ENCODE data around the gene PHGDH. TPM values are rescaled to one million over a fixed set of nuclear protein-coding genes. Genes with fewer than 3 reads are reported as not detected.
A peak's percentile ranks its signal among the peaks of the same experiment; 100 is the strongest.
"Not testable (repeated sequence)": the region's sequence is repeated elsewhere in the genome, so short reads cannot be mapped to it uniquely, and the experiment has no call there.

PHGDH gene
- total RNA-seq, 2 donors from 2014 or later = 6.3 to 11.6 TPM

DNA sequence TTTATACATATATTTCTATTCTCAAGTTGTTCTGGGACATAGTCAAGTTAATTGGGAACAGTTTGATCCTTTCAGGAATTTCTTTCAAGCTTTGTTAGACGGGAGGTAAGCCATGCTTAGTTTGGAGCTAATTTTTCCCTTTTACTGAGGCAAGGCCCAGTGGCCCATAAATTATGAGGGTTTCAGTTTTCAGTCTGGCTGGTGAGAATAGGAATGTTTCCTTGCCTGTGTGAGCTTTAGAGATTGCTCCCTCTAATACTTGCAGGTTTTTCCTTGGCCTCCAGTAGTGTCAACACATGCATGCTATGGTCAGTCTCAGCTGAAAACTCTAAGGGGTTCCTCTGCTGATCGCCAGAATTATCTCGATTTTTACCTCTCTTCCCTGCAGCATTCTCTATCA is 14.1 kb upstream of the PHGDH start:
- H3K4me1 ChIP-seq = no peaks in the 10 kb centered on the region
- intact Hi-C loops (cut with DNase I) = no loop called here
- TF ChIP-seq, protein P1, sequence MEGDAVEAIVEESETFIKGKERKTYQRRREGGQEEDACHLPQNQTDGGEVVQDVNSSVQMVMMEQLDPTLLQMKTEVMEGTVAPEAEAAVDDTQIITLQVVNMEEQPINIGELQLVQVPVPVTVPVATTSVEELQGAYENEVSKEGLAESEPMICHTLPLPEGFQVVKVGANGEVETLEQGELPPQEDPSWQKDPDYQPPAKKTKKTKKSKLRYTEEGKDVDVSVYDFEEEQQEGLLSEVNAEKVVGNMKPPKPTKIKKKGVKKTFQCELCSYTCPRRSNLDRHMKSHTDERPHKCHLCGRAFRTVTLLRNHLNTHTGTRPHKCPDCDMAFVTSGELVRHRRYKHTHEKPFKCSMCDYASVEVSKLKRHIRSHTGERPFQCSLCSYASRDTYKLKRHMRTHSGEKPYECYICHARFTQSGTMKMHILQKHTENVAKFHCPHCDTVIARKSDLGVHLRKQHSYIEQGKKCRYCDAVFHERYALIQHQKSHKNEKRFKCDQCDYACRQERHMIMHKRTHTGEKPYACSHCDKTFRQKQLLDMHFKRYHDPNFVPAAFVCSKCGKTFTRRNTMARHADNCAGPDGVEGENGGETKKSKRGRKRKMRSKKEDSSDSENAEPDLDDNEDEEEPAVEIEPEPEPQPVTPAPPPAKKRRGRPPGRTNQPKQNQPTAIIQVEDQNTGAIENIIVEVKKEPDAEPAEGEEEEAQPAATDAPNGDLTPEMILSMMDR (IDR thresholded peaks at IDR 0.05) = no peak

DNA sequence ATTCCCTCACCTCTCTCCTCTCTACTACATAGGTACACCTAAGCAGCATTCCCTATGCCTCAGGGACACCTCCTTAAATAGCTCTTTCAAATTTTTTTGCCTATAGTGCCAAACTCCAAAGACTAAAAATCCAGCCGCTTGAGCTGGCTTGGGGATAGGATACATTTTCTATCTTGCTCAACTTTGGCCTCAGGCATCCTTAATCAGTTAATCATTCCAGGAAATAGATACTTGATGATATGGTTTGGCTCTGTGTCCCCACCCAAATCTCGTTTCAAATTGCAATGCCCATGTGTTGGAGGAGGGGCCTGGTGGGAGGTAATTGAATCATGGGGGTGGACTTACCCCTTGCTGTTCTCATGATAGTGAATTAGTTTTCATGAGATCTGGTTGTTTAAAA is 11.4 kb upstream of the PHGDH start:
- Histone ChIP-seq H3K4me3 (no peak overlapping the region), H3K27me3 (no peaks in the 10 kb centered on the region), H3K27ac (no peak overlapping the region), H3K9ac (ENCODE audit: low read depth in 2 of 2, low read length in 2 of 2) (no peak overlapping the region), H3K36me3 (no peaks in the 10 kb centered on the region), H3K4me1 (no peaks in the 10 kb centered on the region), H3K9me3 (no peaks in the 10 kb centered on the region)
- intact Hi-C loops (cut with DNase I) = no loop called here
- TF ChIP-seq, protein P1 (IDR thresholded peaks at IDR 0.05) = no peak
- DNase-seq = no peak

More for the DNA sequence above, 14.1 kb upstream of the PHGDH start:
- Histone ChIP-seq H3K27me3 (no peaks in the 10 kb centered on the region), H3K9me3 (no peaks in the 10 kb centered on the region), H3K9ac (ENCODE audit: low read depth in 2 of 2, low read length in 2 of 2) (no peak overlapping the region), H3K4me3 (no peak overlapping the region), H3K27ac (no peak overlapping the region), H3K36me3 (no peaks in the 10 kb centered on the region)
- DNase-seq = no peak

DNA sequence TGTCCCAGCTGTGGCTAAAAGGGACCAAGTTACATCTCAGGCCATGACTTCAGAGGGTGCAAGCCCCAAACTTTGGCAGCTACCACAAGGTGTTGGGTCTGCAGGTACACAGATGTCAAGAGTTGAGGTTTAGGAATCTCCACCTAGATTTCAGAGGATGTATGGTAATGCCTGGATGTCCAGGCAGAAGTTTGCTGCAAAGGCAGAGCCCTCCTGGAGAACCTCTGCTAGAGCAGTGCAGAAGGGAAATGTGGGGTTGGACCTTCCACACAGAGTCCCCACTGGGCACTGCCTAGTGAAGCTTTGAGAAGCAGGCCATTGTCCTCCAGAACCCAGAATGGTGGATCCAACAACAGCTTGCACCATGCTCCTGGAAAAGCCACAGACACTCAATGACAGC is 10.1 kb upstream of the PHGDH start:
- Histone ChIP-seq H3K4me1 (no peaks in the 10 kb centered on the region), H3K27ac (no peak overlapping the region), H3K9ac (ENCODE audit: low read depth in 2 of 2, low read length in 2 of 2) (no peak overlapping the region), H3K36me3 (no peaks in the 10 kb centered on the region), H3K4me3 (no peak overlapping the region), H3K9me3 (no peaks in the 10 kb centered on the region), H3K27me3 (no peaks in the 10 kb centered on the region)
- TF ChIP-seq, protein P1 (IDR thresholded peaks at IDR 0.05) = no peak
- intact Hi-C loops (cut with DNase I) = no loop called here
- no peak for DNase-seq

DNA sequence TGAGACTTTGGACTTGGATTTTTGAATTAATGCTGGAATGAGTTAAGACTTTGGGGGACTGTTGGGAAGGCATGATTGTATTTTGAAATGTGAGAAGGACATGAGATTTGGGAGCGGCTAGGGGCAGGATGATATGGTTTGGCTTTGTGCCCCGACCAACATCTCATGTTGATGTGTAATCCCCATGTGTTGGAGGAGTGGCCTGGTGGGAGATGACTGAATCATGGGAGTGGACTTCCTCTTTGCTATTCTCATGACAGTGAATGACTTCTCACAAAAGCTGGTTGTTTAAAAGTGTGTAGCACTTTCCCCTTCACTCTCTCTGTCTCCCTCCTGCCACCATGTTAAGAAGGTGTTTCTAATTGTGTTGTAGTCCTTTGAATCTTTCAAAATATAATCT is 9.3 kb upstream of the PHGDH start:
- Histone ChIP-seq H3K9me3 (no peaks in the 10 kb centered on the region), H3K9ac (ENCODE audit: low read depth in 2 of 2, low read length in 2 of 2) (no peak overlapping the region), H3K27ac (no peak overlapping the region), H3K36me3 (no peaks in the 10 kb centered on the region), H3K4me3 (no peak overlapping the region), H3K4me1 (no peaks in the 10 kb centered on the region), H3K27me3 (no peaks in the 10 kb centered on the region)
- intact Hi-C loops (cut with DNase I) = no loop called here
- TF ChIP-seq, protein P1 (IDR thresholded peaks at IDR 0.05) = no peak
- no peak for DNase-seq

DNA sequence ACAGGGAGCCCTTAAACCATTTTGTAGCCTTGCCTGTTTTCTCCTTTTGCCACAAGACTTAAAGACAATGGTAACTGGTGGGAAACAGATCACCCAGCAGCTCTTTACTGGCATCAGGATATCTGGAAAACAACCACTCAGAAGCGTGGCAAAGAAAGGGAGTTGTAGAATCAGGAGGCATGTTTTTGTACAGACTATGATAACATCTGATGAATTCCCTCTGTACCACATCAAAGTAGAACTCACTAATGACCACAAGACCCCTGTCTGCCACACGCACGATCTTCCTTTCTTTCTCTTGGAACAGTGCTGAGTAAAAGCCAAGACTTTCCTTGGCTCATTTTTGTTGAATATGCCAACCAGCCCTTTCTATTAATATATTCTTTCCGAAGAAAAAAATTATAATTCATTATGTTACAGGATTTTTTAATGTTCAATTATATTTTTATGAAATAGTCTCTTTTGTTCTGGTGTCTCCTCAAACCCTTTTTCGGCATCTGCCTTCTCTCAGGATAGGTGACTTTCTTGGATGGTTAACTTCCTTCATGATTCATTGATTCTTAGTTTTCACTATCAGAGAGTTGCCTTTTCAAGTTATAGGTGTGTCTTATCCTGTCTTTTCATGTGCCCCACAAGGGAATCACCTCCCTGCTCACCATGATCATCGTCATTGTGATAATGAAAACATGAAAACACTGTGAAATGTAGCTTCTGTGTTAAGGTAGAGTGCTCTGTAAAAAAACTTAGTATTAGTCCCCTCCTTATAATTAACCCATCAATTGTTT is 7.9 kb upstream of the PHGDH start:
- H3K9me3 ChIP-seq = no peaks in the 10 kb centered on the region
- no peak overlapping the region for H3K27ac ChIP-seq
- H3K9ac ChIP-seq (ENCODE audit: low read depth in 2 of 2, low read length in 2 of 2) = no peak overlapping the region
- TF ChIP-seq, protein P1 (IDR thresholded peaks at IDR 0.05) = no peak
- H3K4me3 ChIP-seq = no peak overlapping the region
- no peaks in the 10 kb centered on the region for H3K36me3 ChIP-seq
- H3K27me3 ChIP-seq = no peaks in the 10 kb centered on the region
- intact Hi-C loops (cut with DNase I) = no loop called here
- H3K4me1 ChIP-seq = no peaks in the 10 kb centered on the region
- no peak for DNase-seq

DNA sequence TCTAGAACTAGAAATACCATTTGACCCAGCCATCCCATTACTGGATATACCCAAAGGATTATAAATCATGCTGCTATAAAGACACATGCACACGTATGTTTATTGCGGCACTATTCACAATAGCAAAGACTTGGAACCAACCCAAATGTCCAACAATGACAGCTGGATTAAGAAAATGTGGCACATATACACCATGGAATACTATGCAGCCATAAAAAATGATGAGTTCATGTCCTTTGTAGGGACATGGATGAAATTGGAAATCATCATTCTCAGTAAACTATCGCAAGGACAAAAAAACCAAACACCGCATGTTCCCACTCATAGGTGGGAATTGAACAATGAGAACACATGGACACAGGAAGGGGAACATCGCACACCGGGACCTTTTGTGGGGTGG is 5.1 kb upstream of the PHGDH start:
- H3K4me1 ChIP-seq; DNase-seq; H3K36me3 ChIP-seq; H3K27me3 ChIP-seq; intact Hi-C loops (cut with DNase I); H3K9me3 ChIP-seq; H3K4me3 ChIP-seq; H3K27ac ChIP-seq; H3K9ac ChIP-seq (ENCODE audit: low read depth in 2 of 2, low read length in 2 of 2): not testable (repeated sequence)

DNA sequence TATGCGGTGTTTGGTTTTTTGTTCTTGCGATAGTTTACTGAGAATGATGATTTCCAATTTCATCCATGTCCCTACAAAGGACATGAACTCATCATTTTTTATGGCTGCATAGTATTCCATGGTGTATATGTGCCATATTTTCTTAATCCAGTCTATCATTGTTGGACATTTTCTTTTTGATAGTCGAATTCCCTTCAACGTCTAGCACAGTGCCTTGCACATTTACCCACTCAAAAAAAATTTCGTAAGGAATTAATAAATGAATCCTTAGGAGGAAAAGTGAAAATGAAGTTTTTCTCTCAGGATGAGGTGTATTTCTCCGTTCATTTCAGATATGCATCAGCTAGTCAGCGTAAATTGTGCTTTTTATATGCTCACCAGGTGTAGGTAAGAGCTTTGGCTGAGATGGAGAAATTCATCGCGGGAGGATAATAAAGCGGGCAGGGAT is 354 bp upstream of the PHGDH start:
- H3K27me3 ChIP-seq; H3K9me3 ChIP-seq; intact Hi-C loops (cut with DNase I); DNase-seq; H3K27ac ChIP-seq; H3K4me1 ChIP-seq; H3K36me3 ChIP-seq: not testable (repeated sequence)
- H3K4me3 ChIP-seq = peak overlapping the region; percentile 42
- H3K9ac ChIP-seq (ENCODE audit: low read depth in 2 of 2, low read length in 2 of 2) = peak overlapping the region in 1 of 2 donors; percentile 48

Data from colonic mucosa (tissue), 4 donors.